ENCODE measurements around the gene SEZ6L2. TPM values are rescaled to one million over a fixed set of nuclear protein-coding genes. Genes with fewer than 3 reads are reported as not detected.

Gene SEZ6L2
- total RNA-seq, 1 experiment from 2014 or later, result 70.7 TPM

- DNase-seq (ENCODE audit: low read depth, low spot score) (no peak), ATAC-seq (0 out of 2 replicates have a peak, but pooled peaks have one; percentile 28)
- in situ Hi-C loops (cut with HindIII; ENCODE audit: low pct_unique_long_range_greater_than_20kb, low sequenced_read_pairs), result no loop called here
- H3K4me3 ChIP-seq (ENCODE audit: low read depth in 2 of 2, low read length in 2 of 2), result no peak overlapping the region
- intact Hi-C loops (cut with micrococcal nuclease; ENCODE audit: unreplicated experiment), result no loop called here
- no peak overlapping the region for H3K27ac ChIP-seq (ENCODE audit: low read length)
- no peaks in the 10 kb centered on the region for H3K36me3 ChIP-seq (ENCODE audit: control insufficient read depth, insufficient read depth, low read length)
- no peaks in the 10 kb centered on the region for H3K9me3 ChIP-seq (ENCODE audit: control insufficient read depth, insufficient read depth, low read depth, low read length)
- no peaks in the 10 kb centered on the region for H3K4me1 ChIP-seq (ENCODE audit: control insufficient read depth, insufficient read depth, low read length)
- POLR2A ChIA-PET, result interaction anchor here (0.7 kb wide), 1 partner anchor 22 kb away, joined by 7 read pairs; the partner anchor contains the start of gene ASPHD1
- no peaks in the 10 kb centered on the region for H3K27me3 ChIP-seq (ENCODE audit: control insufficient read depth, insufficient read depth, low read length)
- no TSS peak for BruUV-seq (replicated peaks)
- CTCF ChIA-PET, result interaction anchor here (0.7 kb wide), 1 partner anchor 29 kb away, joined by 4 read pairs; no protein-coding TSS in a partner anchor
- TF ChIP-seq SIN3A (IDR thresholded peaks at IDR 0.05; ENCODE audit: borderline replicate concordance, insufficient read depth, low read depth, low read length), result no peak
- TF ChIP-seq POLR2AphosphoS5 (IDR thresholded peaks at IDR 0.05; ENCODE audit: low read depth, low read length), result no peak
- no peak for TF ChIP-seq TCF7L2 (IDR thresholded peaks at IDR 0.05; ENCODE audit: low read depth, low read length)
- TF ChIP-seq REST (IDR thresholded peaks at IDR 0.05; ENCODE audit: insufficient read depth in 1 of 2, low read depth in 2 of 2, low read length in 1 of 2), result no peak
- TF ChIP-seq CTCF (IDR thresholded peaks at IDR 0.05), result no peak
Observed at GRCh38 chr16:29878172-29878571, 21.2 kb downstream of the SEZ6L2 start.

GRCh38 chr16:29877266-29877961, 21.9 kb downstream of the SEZ6L2 start:
- intact Hi-C loops (cut with micrococcal nuclease; ENCODE audit: unreplicated experiment), result no loop called here
- in situ Hi-C loops (cut with HindIII; ENCODE audit: low pct_unique_long_range_greater_than_20kb, low sequenced_read_pairs), result no loop called here
- no TSS peak for BruUV-seq (replicated peaks)
- no peaks in the 10 kb centered on the region for H3K36me3 ChIP-seq (ENCODE audit: control insufficient read depth, insufficient read depth, low read length)
- ATAC-seq (peak; percentile 62), DNase-seq (ENCODE audit: low read depth, low spot score) (no peak)
- H3K27me3 ChIP-seq (ENCODE audit: control insufficient read depth, insufficient read depth, low read length), result no peaks in the 10 kb centered on the region
- H3K27ac ChIP-seq (ENCODE audit: low read length), result no peak overlapping the region
- ChIA-PET POLR2A (interaction anchor here (0.7 kb wide), 1 partner anchor 23 kb away, joined by 7 read pairs; the partner anchor contains the start of gene ASPHD1), CTCF (interaction anchor here (0.5 kb wide), 1 partner anchor 51 kb away, joined by 10 read pairs; no protein-coding TSS in a partner anchor)
- no peak overlapping the region for H3K4me3 ChIP-seq (ENCODE audit: low read depth in 2 of 2, low read length in 2 of 2)
- H3K9me3 ChIP-seq (ENCODE audit: control insufficient read depth, insufficient read depth, low read depth, low read length), result no peaks in the 10 kb centered on the region
- H3K4me1 ChIP-seq (ENCODE audit: control insufficient read depth, insufficient read depth, low read length), result no peaks in the 10 kb centered on the region
- TF ChIP-seq POLR2AphosphoS5 (IDR thresholded peaks at IDR 0.05; ENCODE audit: low read depth, low read length), result no peak
- TF ChIP-seq CTCF (IDR thresholded peaks at IDR 0.05), result no peak
